ENCODE data around the gene ZNF473.

Gene ZNF473

DNA sequence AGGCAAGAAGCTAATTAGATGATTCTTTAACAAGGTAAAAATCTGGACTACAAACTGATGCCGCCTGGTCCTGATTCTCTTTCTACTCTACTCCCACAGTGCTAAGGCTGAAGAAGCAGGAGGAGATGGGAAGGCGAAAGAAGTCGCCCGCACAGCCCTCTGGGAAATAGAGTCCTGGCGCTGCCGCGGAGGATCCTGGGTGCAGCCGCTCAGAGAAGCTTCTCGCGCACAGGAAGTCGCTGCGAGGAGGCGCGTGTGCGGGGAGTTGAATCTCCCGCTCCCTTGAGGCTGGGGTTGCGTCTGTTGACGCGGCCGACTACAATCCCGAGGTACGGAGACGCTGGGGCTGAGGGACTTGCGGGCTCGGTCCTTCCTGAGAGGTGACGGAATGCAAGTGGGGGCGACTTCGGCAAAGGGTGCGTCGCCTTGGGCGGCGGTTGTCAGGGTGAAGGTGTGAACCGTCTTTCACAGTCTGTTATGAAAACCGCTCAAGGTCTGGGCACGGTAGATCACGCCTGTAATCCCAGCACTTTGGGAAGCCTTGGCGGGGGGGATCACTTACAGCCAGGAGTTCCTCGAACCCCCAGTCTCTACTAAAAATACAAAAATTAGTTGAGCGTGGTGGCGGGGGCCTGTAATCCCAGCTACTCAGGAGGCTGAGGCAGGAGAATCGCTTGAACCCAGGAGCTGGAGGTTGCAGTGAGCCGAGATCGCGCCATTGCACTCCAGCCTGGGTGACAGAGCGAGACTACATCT lies at the start of gene ZNF473:
Gene ZNF473 (plus strand): TSS at position 212 of the 756 bp plus-strand sequence. CDS start 5,078 bp downstream, outside the sequence.
- DNase-seq (ENCODE audit: low read depth, low spot score): no peak

DNA sequence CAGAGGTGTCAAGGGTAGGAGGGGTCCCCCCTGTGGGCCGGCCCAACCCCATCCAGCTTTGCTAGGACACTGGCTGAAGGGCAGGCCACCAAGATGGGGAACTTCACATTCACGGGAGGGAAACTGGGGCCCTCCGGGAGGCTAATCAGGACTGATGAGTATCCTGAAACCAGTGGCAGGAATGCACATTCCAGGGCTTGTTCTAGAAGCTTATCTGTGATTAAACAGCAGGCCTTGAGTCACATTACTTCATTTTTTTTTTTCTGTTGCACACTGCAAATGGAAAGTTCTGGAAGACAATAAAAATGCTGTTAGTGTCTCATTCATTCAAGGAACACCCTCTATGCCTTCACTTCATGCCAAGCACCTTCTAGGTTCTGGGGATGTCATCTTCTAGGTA lies 49.3 kb upstream of the ZNF473 start:
- DNase-seq (ENCODE audit: low read depth, low spot score): no peak

DNA sequence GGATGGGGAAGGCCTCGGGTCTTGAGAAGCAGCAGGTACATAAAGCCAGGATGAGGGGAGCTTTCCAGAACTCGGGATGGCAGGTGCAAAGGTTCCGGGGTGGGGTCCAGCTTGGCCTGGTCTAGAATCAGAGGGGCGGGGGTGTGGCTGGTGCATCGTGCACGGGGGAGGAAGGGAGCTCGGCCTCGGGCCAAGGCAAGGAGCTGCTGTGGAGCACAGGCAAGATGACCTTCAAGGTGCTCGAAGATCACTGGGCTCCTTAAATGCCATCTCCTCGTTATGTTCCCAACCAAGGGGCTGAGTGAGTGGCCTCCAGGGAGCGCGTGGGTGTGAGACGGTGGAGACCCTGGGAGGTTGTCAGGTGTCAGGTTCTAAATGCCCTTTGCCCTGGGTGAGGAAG lies 48.7 kb upstream of the ZNF473 start:
- no peak for DNase-seq (ENCODE audit: low read depth, low spot score)

DNA sequence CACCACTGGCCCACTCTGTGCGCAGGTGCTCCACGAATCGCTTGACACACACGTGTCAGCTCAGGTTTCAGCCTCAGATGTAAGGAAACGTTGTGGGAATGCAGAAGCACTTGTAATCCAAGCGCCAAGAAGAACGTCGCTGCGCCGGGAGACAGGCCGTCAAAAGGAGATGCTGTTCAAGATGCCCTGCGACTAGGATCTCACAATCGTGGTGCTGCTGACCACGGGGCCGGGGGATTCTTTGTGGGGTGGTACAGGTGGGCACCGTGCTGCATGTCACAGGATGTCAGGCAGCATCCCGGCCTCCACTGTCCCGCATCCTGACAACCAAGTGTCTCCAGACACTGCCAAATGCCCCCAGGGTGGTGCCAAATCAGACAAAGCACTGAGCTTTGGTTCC lies 47.9 kb upstream of the ZNF473 start:
- no peak for DNase-seq (ENCODE audit: low read depth, low spot score)

DNA sequence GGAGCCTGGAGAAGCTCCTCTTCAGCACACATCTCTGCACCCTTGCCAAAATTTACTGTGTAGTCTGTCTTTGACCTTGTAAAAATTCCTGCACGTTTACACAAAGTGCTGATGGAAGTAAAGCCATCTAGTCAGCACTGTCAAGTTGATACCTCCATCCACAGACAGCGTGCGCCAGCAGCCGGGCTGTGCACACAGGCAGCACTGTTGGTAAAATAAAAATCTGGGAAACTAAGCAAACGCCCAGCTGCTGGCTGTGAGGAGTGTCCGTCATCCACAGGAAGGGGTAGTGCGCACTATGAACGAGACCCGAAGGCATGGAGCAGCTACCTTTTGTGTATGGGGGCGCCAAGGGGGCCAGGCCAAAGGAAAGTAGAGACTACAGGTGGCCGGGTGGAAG lies 47.5 kb upstream of the ZNF473 start:
- DNase-seq (ENCODE audit: low read depth, low spot score): no peak

DNA sequence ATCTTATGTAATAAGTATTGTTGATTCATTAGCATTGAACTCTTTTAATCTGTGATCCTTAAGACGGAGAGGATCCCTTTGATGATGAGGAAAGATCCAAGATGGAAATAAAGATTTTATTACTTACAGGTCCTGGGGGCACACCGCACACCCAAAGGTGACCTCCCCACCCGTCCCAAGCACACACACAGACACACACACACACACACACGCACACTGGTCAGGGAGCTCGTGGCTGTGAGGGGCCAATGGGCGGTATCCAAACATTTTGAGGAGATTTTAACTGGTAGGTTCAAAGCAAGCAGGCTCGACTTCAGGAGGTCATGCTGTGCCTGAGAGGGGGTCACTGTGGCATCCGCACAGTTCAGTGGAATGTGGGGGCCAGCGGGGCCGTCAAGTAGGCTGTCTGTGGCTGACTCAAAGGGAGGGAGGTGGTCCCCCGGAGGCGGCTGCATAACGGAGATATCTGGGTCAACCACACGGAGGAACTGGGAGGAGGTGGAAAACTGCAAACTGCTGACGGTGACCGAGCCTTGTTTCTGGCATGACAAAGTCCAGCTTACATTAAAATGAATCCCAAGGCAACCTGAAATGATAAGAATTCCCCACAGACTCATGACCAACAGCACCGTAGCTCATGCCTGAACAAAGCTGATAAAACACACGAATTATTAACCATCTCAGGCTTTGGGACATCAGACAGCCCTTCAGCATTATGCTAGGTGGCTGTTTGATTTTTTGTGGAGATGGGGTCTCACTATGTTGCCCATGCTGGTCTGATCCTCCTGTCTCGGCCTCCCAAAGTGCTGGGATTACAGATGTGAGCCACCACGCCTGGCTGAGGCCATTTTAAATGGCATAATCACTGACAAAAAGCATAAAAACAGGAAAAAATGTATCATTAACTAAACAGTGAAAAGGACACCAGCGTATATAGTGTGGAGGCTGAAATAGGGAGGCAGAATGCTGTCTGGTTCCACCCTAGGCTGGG lies 43.9 kb upstream of the ZNF473 start:
- no peak for DNase-seq (ENCODE audit: low read depth, low spot score)

DNA sequence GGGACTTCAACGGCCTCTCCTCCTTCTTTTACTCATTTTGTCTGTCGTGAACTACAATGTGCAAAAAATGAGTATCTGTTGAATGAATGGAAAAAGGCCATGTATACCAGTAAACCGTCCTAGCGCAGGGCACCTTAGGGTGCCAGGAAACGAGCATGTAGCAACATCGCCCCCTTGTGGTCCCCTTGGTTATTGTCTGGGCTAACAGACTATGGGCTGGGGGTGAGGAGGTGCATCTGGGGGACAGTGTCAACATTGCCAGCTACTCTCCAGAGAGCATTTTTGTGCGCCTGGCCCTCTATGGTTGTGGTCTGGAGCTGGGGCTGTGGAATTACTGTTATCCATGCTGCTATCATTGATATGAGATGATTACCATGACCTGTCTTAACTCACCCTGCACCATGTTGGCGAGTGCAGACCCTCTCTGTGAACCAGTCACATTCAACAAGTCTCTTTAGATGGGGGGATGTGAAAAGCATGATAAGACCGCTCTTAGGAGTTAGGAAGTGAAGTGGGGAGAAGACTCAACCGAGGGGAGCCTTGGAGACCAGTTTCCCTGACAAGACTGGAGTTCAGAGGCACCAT lies 42.1 kb upstream of the ZNF473 start:
- DNase-seq (ENCODE audit: low read depth, low spot score): no peak

DNA sequence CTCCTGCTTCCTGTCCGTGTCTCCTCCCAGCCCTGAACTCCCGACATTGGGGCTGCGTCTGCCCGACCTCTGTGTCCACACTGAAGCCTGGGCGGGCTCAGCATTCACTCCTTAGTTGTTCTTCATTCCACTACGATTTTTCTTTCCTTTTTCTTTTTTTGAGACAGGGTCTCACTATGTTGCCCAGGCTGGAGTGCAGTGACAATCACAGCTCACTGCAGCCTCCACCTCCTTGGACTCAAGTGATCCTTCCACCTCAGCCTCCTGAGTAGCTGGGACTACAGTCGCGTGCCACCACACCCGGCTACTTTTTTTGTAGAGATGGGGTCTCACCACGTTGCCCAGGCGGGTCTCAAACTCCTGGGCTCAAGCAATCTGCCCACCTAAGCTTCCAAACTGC lies 41.3 kb upstream of the ZNF473 start:
- no peak for DNase-seq (ENCODE audit: low read depth, low spot score)

DNA sequence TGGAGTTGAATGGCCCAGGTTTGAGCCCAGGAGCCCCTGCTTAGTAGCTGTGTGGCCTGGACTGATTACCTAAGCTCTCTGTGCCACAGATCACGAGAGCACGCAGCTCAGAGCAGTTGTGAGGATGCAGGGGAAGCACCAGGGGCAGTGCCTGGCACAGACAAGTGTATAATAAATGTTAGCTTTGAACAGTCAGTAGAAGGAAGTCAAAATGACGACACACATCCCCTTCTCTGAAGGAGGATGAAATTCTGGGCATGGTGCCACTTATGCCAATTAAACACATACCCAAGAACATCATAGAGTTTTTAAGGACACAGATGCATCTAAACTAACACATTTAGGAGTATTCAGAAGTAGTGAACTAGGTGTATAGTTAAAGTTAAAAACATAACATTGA lies 39.9 kb upstream of the ZNF473 start:
- DNase-seq (ENCODE audit: low read depth, low spot score): no peak

DNA sequence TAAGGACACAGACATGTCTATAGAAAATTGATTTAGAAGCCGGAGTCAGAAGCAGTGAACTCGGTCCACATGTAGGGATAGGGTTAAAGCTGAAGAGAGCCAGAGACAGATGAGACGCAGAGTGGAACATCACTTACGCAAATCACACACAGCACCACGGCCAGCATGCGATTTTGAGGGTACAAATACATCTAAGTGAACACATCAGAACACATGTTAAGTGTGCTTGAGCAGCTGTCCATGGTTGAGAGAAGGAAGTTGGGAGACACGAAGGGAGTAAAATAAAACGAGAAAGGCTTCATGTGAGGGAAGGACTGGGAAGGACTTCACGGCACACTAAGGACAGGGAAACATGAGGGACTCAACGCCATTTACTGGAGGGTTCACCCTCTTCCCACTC lies 39.5 kb upstream of the ZNF473 start:
- DNase-seq (ENCODE audit: low read depth, low spot score): no peak

DNA sequence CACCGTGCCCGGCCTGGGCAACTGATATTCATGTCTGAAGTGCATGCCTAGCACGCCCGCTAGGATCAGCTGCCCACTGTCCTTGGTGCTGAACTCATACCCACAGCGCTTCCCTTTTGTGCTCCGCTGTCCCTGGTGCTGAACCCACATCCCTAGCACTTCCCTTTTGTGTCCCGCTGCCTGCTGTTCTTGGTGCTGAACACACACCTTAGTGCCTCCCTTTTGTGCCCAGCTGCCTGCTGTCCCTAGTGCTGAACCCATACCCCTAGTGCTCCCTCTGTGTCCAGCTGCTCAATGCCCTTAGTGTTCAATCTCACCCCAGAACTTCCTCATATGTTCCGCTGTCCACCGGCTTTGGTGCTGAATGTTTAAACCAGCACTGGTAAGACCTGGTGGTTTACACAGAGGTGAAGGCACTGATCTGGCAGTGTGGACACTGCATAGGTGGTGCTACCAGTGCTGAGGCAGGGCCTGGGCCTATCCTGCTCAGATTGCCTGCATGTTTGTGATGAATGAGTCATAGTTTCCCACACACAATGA lies 38.6 kb upstream of the ZNF473 start:
- peak; percentile 82 for DNase-seq (ENCODE audit: low read depth, low spot score)

DNA sequence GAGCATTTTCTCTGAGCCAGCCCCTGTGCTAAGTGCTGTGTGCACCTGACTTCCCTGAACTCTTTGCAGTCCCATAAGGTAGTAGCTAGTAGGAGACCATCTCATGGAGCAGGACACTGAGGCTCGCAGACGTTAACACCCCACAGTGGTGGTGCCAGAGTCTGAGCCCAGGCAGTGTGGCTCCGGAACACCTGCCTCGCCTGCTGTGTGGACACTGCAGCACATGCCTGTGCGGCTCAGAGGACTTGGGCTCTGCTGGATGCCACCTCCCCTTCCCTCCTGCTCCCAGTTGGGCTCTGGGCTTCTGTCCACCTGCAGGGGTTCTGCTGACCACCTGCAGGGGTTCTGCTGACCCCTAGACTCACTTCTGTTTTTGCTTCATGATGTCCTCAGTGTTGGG lies 37.8 kb upstream of the ZNF473 start:
- DNase-seq (ENCODE audit: low read depth, low spot score): no peak

DNA sequence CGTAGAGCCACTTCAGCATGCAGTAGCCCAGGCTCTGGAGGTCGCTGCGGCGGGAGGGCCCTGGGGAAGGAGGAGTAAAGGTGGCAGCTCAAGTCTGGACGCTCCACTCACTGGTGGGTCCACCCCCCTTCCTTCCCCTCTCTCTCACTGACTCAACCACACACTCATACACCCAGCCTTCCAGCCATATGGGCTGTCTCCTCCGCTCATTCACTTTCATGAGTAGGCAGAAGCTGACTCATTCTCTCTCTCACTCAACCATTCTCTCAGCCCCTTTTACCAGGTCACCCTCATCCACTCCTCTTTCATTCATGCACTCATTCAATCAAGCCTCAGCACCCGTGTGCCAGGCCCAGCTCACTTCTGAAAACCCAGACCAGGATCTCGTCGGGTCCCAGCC lies 37.4 kb upstream of the ZNF473 start:
- no peak for DNase-seq (ENCODE audit: low read depth, low spot score)

DNA sequence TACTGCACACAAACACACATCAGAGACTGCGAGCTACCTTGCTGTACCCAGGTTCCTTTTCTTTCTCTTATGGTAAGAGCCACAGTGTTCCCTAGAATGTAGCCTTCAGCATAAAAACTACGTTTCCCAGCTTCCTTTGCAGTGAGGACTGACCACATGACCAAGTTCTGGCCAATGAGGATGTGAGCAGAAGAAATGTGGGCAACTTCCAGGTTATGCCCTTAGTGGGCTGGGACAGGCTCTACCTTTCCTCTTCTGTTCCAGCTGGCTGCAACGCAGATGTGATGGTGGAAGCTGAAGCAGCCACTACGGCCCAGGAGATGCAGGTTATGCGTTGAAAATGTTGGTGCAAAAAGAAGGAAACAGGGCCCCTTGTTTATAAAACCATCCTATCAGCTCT lies 28.1 kb upstream of the ZNF473 start:
- no peak for DNase-seq (ENCODE audit: low read depth, low spot score)

DNA sequence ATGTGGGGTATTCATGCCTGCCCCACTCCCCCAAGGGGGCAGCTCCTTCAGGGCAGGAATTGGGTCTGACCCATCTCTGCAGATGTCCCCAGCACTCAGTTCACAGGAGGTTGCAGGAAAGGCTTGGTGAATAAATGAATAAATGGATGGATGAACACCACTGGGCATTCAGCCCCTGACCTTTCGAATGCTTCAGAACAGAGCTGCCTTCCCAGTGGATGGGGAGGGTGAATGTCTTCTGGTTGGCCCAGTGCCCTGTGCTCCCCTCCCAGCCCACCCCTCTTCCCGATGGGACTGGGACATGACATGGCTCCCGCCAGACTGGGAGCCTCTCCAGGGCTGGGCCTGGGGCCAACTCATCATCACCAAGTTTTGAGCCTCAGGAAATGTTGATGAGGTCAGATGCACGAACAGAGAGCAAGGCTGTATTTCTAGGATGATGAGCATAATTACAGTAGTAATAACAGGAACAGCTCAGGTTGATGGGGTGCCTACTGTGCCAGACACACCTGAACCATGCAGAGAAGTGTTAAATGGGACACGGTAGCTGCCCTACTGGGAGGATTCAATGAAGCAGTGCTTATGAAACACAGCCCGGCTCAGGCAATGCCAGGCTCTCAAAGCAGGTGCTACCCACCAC lies 26.3 kb upstream of the ZNF473 start:
- DNase-seq (ENCODE audit: low read depth, low spot score): no peak

DNA sequence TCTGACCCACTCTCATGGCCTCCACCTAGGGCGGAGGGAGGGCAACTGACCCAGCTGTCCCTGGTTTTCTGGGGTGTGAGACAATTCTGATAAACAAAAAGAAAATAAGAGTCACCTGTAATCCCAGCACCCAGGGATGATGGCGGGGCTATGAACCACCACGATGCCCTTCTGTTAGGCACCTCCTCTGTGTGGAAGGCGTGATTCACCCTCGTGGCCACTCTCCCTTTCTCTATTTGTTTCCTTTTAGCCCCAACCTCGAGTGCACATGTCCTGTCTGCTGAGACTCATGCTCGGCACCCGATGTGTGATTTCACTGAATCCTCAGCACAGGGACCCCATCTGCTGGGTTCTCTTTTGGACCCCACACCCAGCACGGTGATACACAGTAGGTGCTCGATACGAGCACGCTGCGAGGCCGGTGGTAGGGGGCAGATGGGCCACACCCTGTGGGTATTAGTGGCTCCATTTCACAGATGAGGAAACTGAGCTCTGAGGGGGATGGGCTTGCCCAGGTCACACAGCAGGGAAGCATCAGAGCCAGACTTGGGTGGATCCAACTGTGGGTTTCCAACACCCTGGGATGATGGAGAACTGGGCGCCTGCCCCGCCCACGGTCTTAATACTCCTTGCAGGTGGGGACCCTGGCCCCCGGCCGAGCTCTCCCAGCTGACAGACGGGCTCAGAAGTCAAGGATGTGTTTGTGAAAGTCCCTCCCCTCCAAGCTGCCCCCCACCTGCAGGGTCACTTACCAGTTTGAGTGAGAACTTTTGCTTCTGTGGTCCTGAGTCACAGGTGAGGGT lies 25.6 kb upstream of the ZNF473 start:
- DNase-seq (ENCODE audit: low read depth, low spot score): no peak

DNA sequence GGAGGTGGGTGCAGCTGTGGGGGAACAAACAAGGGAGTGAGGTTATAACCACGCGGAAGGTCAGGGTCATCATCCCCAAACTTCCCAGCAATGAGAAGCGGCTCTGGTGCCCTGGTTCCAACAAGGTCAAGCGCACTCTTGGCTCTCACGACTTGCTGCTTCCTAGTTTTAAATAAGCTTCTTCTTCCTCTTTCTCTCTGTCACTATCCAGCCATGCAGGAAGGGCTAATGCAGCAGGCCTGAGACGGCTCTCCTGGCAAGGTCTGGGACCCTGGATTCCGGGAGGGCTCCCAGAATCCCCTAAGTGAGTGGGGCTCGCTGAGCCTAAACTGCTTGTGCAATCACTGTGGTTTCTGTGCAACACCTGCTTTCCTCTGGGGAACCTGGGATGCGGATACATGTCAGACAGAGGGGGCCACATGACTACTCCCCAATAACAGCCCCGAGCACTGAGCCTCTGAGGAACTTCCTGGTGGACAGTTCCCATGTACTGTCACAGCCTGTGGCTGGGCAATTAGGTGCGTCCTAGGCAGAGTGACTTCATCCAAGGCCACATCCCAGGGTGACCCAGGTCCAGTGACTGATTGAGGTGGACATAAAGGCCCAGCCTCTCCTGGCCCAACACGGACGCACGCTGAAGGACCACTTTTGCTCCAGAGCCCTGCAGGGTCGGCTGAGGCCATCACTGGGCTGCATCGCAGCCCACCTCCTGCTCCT lies 24.8 kb upstream of the ZNF473 start:
- DNase-seq (ENCODE audit: low read depth, low spot score): no peak

DNA sequence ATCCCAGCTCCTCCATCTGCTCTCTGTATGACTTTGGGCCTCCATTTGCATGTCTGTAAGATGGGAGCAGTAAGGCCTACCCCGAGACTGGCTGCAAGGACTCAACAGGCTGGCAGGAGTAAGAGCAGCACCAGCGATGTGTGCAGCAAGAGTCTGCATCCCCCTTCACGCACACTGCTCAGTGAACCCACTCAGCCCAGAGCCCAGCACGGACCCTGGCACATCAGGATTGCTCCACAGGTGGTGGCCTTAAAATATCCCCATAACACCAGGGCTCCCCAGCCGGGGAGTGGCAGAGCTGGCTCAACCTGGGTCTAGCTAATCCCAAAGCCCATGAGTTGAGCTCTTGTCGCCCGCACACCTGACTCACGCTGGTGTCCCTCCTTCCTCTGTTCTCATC lies 24.0 kb upstream of the ZNF473 start:
- no peak for DNase-seq (ENCODE audit: low read depth, low spot score)

DNA sequence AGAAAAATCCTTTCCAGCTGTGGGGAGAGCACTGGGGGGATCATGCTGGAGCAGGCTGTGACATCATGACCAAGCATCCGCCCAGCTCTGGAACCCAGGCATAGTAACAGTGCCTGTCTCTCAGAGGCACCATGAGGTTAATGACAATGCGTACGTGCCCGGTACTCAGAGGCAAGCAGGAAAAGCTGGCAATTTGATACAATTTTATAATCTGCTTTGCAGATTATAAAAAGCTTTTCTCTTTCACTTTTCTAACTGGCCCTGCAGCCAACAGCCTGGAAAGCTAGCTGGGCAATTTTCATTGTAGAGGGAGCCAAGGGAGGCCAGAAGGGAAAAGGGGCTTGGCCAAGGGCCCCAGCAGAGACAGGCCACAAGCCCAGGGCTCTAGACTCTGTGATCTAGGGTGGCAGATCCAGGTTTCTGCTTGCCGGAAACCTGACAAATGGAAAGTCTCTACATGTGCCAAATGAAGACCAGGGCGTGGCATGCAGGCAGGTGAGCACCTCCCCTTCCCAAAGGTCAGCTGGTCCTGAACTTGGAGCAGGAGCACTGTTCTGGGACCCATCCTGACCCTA lies 23.3 kb upstream of the ZNF473 start:
- DNase-seq (ENCODE audit: low read depth, low spot score): no peak
